H1 (cell line): ENCODE data around the gene APOBR. TPM values are rescaled to one million over a fixed set of nuclear protein-coding genes. Genes with fewer than 3 reads are reported as not detected.

Experiments
- BRCA1 ChIP-seq: IDR thresholded peaks from 2 replicates; pipeline ENCODE4 v1.6.1; 2012; ENCODE audit warnings: low read depth, low read length, improper control_type of control experiment
- GABPA ChIP-seq: IDR thresholded peaks from 2 replicates; pipeline ENCODE4 v1.6.1; 2011; ENCODE audit warnings: mild to moderate bottlenecking, low read length, moderate library complexity, borderline replicate concordance; ENCODE audit not compliant: insufficient read depth
- KDM5A ChIP-seq: fragments of 200-600 bp; IDR thresholded peaks from 2 replicates; pipeline ENCODE4 v1.7.1; 2012; ENCODE audit warnings: mild to moderate bottlenecking, low read length, inconsistent platforms, mixed read lengths
- RNF2 ChIP-seq: fragments of 200-900, 300-1000 bp; sonication (generic); IDR thresholded peaks from 2 replicates; pipeline ENCODE4 v1.7.1; 2016; ENCODE audit warnings: borderline replicate concordance, low read depth, mild to moderate bottlenecking, antibody characterized with exemption, low read length; ENCODE audit not compliant: poor library complexity, severe bottlenecking; ENCODE audit errors: missing control alignments
- SP1 ChIP-seq: IDR thresholded peaks from 2 replicates; pipeline ENCODE4 v1.6.1; 2011; ENCODE audit warnings: low read depth, low read length
- TBP ChIP-seq: IDR thresholded peaks from 2 replicates; pipeline ENCODE4 v1.6.1; 2011; ENCODE audit warnings: low read depth, low read length, improper control_type of control experiment
- polyA plus RNA-seq, 7 experiments: library from polyadenylated mRNA; depleted of rRNA in 3 of 7; stranded (reverse) in 5 of 7; unstranded in 2 of 7; fragments of >200 nt in 5 of 7; fragments of 200-250 nt in 2 of 7; gene quantifications; 1 replicate in 5 of 7; 2 replicates in 1 of 7; 4 replicates in 1 of 7; pipeline versions ENCODE4 v1.2.1 to v1.2.3, GENCODE V29; 2011 to 2013; ENCODE audit warnings: missing spikeins in 2 of 7, mixed read lengths in 2 of 7
- total RNA-seq: library from RNA; stranded (reverse); fragmentation: NEBNext Ultra II Directional; extraction: Animal tissue kit (Norgen Biotek cat#: 25700); gene quantifications from 2 replicates; pipeline ENCODE4 v1.2.1, GENCODE V29; 2021

The APOBR gene
- total and polyA plus RNA-seq, 2 of the 8 experiments (the other 6 are each of a cell fraction or from before 2014, with no cell fraction given), result not detected

DNA sequence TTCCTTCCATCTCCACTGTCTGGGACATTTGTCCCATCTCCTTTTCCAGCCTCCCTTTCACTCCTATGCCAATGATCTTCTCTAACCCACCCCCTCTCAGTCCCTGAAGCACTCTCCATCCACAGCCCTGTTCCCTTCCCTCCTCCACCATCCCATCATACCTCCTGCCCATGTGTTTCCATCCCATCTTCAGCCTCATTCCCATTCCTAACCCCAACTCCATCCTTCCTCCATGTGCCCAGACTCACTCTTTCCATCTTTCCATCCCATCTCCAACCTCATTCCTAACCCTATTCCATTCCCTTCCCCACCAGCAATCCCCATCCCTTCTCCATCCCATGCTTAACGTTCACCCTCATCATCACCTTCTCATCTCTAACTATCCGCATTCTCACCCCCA is 7.8 kb downstream of the APOBR start (continued):
- TF ChIP-seq RNF2, result no peak
- TF ChIP-seq KDM5A, result no peak
- no peak for TF ChIP-seq BRCA1
- no peak for TF ChIP-seq GABPA
- TF ChIP-seq SP1, result no peak
- no peak for TF ChIP-seq TBP
